Calu3 (cell line): ENCODE measurements around the gene PNRC1. TPM values are rescaled to one million over a fixed set of nuclear protein-coding genes. Genes with fewer than 3 reads are reported as not detected.

ENCODE experiments used
- BruUV-seq: library from RNA; stranded (reverse); fragments of 400-500 nt; replicated peaks from 2 replicates; lab custom pipeline; 2021; lab: Mats Ljungman, UMichigan
- CTCF ChIA-PET: fragments of 300-600 bp; sonication (Branson Sonifier 250); formaldehyde crosslinking; loops from one replicate; lab custom pipeline; 2022; ENCODE audit warnings: antibody characterized with exemption; lab: Charles Lee
- DNase-seq: peaks from one replicate; pipeline ENCODE4 v3.0.0; 2022
- H3K27ac Mint-ChIP-seq: one replicate; pipeline ENCODE4 v1.8.0; 2022; ENCODE audit warnings: mixed read lengths; ENCODE audit not compliant: unreplicated experiment
- H3K27me3 Mint-ChIP-seq: one replicate; pipeline ENCODE4 v1.8.0; 2022; ENCODE audit warnings: mixed read lengths; ENCODE audit not compliant: unreplicated experiment
- H3K36me3 Mint-ChIP-seq: one replicate; pipeline ENCODE4 v1.8.0; 2022; ENCODE audit warnings: mild to moderate bottlenecking, moderate library complexity, mixed read lengths; ENCODE audit not compliant: insufficient read depth, unreplicated experiment
- H3K4me1 Mint-ChIP-seq: one replicate; pipeline ENCODE4 v1.8.0; 2022; ENCODE audit warnings: mild to moderate bottlenecking, low read depth, mixed read lengths; ENCODE audit not compliant: unreplicated experiment
- H3K4me3 Mint-ChIP-seq: one replicate; pipeline ENCODE4 v1.8.0; 2022; ENCODE audit warnings: mild to moderate bottlenecking, low read depth, moderate library complexity, mixed read lengths; ENCODE audit not compliant: unreplicated experiment
- H3K9me3 Mint-ChIP-seq: one replicate; pipeline ENCODE4 v1.8.0; 2022; ENCODE audit warnings: low read depth, mixed read lengths; ENCODE audit not compliant: unreplicated experiment
- CTCF ChIP-seq: fragments of 200-600 bp; IDR thresholded peaks from one replicate; pipeline ENCODE4 v1.8.0; 2022; ENCODE audit warnings: antibody characterized with exemption; ENCODE audit not compliant: unreplicated experiment
- intact Hi-C: fragments of 100-400 bp; cut with micrococcal nuclease; formaldehyde crosslinking; loops from one replicate; pipeline ENCODE4 v1.10.0; 2022; ENCODE audit not compliant: unreplicated experiment
- total RNA-seq: library from RNA; stranded (reverse); gene quantifications from 2 replicates; pipeline ENCODE4 v1.2.3, GENCODE V29; 2022

The PNRC1 gene
- total RNA-seq, 1 experiment from 2014 or later: 45.4 TPM

- Mint-ChIP-seq H3K27ac (peak overlapping the region; percentile 24), H3K9me3 (no peaks in the 10 kb centered on the region), H3K36me3 (peaks cover 80% of the 10 kb centered on the region), H3K27me3 (no peaks in the 10 kb centered on the region), H3K4me3 (peak overlapping the region; percentile 35), H3K4me1 (peaks cover 10% of the 10 kb centered on the region)
- TF ChIP-seq CTCF: no peak
- intact Hi-C loops: loop anchor here (2.0 to 5.0 kb wide), 2 partner anchors 37 to 102 kb away; no protein-coding TSS in a partner anchor
- CTCF ChIA-PET: interaction anchor here (0.6 to 1.6 kb wide), 3 partner anchors 11 to 55 kb away, joined by 3 to 4 read pairs (median 3); no protein-coding TSS in a partner anchor
- no TSS peak for BruUV-seq
- DNase-seq: no peak
Measured at GRCh38 chr6:89084954-89085353, 4.4 kb downstream of the PNRC1 start.

GRCh38 chr6:89085409-89086205, 5.1 kb downstream of the PNRC1 start:
- peaks cover 10% of the 10 kb centered on the region for H3K4me1 Mint-ChIP-seq
- intact Hi-C loops: loop anchor here (2.0 kb wide), 1 partner anchor 103 kb away; no protein-coding TSS in a partner anchor
- DNase-seq: no peak
- H3K9me3 Mint-ChIP-seq: no peaks in the 10 kb centered on the region
- no peak for TF ChIP-seq CTCF
- H3K27ac Mint-ChIP-seq: no peak overlapping the region
- CTCF ChIA-PET: interaction anchor here (0.6 to 1.6 kb wide), 7 partner anchors 11 to 110 kb away, joined by 3 to 4 read pairs (median 3); no protein-coding TSS in a partner anchor
- no peak overlapping the region for H3K4me3 Mint-ChIP-seq
- no TSS peak for BruUV-seq
- peaks cover 73% of the 10 kb centered on the region for H3K36me3 Mint-ChIP-seq
- H3K27me3 Mint-ChIP-seq: no peaks in the 10 kb centered on the region

DNA sequence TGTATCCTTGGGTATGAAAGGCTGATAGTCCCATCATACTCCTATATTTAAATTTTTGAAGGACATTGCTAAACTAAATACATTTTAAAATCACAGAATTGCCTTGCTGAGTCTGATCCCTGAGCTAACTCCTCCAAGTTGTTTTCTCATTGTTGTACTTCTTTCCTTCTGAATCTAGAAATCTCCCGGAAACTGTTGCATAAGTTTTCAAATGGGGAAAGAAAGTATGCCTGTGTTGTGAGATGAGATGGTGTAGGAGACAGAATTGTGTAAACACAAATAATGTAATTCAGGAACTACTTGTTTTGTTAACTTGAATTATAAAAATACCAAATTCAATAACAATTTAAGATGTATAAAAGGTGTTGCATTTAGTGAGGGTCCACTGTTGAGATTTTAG, 7.3 kb downstream of the PNRC1 start:
- H3K36me3 Mint-ChIP-seq: peaks cover 50% of the 10 kb centered on the region
- no peak overlapping the region for H3K4me3 Mint-ChIP-seq
- BruUV-seq: no TSS peak
- no peak for TF ChIP-seq CTCF
- peaks cover 10% of the 10 kb centered on the region for H3K4me1 Mint-ChIP-seq
- CTCF ChIA-PET: no interaction called here
- no peak for DNase-seq
- no peaks in the 10 kb centered on the region for H3K27me3 Mint-ChIP-seq
- intact Hi-C loops: no loop called here
- peak overlapping the region; percentile 23 for H3K27ac Mint-ChIP-seq
- H3K9me3 Mint-ChIP-seq: no peaks in the 10 kb centered on the region

- no peaks in the 10 kb centered on the region for H3K36me3 Mint-ChIP-seq
- intact Hi-C loops: no loop called here
- no peak overlapping the region for H3K4me3 Mint-ChIP-seq
- no peak overlapping the region for H3K27ac Mint-ChIP-seq
- no peaks in the 10 kb centered on the region for H3K4me1 Mint-ChIP-seq
- H3K9me3 Mint-ChIP-seq: no peaks in the 10 kb centered on the region
- H3K27me3 Mint-ChIP-seq: no peaks in the 10 kb centered on the region
- no peak for DNase-seq
- BruUV-seq: no TSS peak
- TF ChIP-seq CTCF: no peak
- CTCF ChIA-PET: interaction anchor here (0.5 kb wide), 1 partner anchor 12 kb away, joined by 3 read pairs; no protein-coding TSS in a partner anchor
Measured at GRCh38 chr6:89098461-89098860, 17.9 kb downstream of the PNRC1 start.
